Mesendoderm (in vitro differentiated cells): ENCODE measurements around the gene GRHL3.

ENCODE experiments used
- DNase-seq: peaks from one replicate; pipeline ENCODE4 v3.0.0; 2013
- H2AK5ac ChIP-seq: 2 replicates; pipeline ENCODE4 v1.6.1; 2013; ENCODE audit warnings: low read length, inconsistent platforms
- H2BK120ac ChIP-seq: 2 replicates; pipeline ENCODE4 v1.6.1; 2013; ENCODE audit warnings: low read depth, mild to moderate bottlenecking, low read length, moderate library complexity, mixed read lengths
- H2BK15ac ChIP-seq: replicated peaks from 2 replicates; pipeline ENCODE4 v1.6.1; 2013; ENCODE audit warnings: low read depth, mild to moderate bottlenecking, moderate library complexity
- H2BK5ac ChIP-seq: 2 replicates; pipeline ENCODE4 v1.6.1; 2013; ENCODE audit warnings: low read length, inconsistent platforms
- H3K18ac ChIP-seq: 2 replicates; pipeline ENCODE4 v1.6.1; 2013; ENCODE audit warnings: mild to moderate bottlenecking, low read length, mixed read lengths
- H3K23ac ChIP-seq: one replicate; pipeline ENCODE4 v1.6.1; 2013; ENCODE audit warnings: low read length
- H3K27ac ChIP-seq: 2 replicates; pipeline ENCODE4 v1.5.1; 2013; ENCODE audit warnings: low read depth, mild to moderate bottlenecking, inconsistent platforms, low read length, moderate library complexity
- H3K27me3 ChIP-seq: 2 replicates; pipeline ENCODE4 v1.6.1; 2013; ENCODE audit warnings: low read length, control low read depth, mild to moderate bottlenecking, inconsistent platforms; ENCODE audit not compliant: insufficient read depth, poor library complexity
- H3K36me3 ChIP-seq: 2 replicates; pipeline ENCODE4 v1.6.1; 2013; ENCODE audit warnings: low read length, inconsistent platforms; ENCODE audit not compliant: control insufficient read depth, insufficient read depth
- H3K4ac ChIP-seq: one replicate; pipeline ENCODE4 v1.6.1; 2013; ENCODE audit warnings: low read depth, mild to moderate bottlenecking, low read length, moderate library complexity
- H3K4me1 ChIP-seq: 2 replicates; pipeline ENCODE4 v1.6.1; 2013; ENCODE audit warnings: low read depth, low read length, inconsistent platforms; ENCODE audit not compliant: control insufficient read depth
- H3K4me2 ChIP-seq: 2 replicates; pipeline ENCODE4 v1.6.1; 2013; ENCODE audit warnings: low read length
- H3K4me3 ChIP-seq: 2 replicates; pipeline ENCODE4 v1.5.1; 2013; ENCODE audit warnings: mild to moderate bottlenecking, low read length
- H3K56ac ChIP-seq: one replicate; pipeline ENCODE4 v1.6.1; 2013; ENCODE audit warnings: low read length
- H3K79me1 ChIP-seq: 2 replicates; pipeline ENCODE4 v1.6.1; 2013; ENCODE audit warnings: low read length, inconsistent platforms
- H3K79me2 ChIP-seq: 2 replicates; pipeline ENCODE4 v1.6.1; 2013; ENCODE audit warnings: mild to moderate bottlenecking, low read length; ENCODE audit not compliant: control insufficient read depth, insufficient read depth
- H3K9ac ChIP-seq: 2 replicates; pipeline ENCODE4 v1.6.1; 2013; ENCODE audit warnings: low read length, inconsistent platforms
- H4K5ac ChIP-seq: one replicate; pipeline ENCODE4 v1.6.1; 2013; ENCODE audit warnings: low read length
- H4K8ac ChIP-seq: one replicate; pipeline ENCODE4 v1.6.1; 2013; ENCODE audit warnings: low read depth, mild to moderate bottlenecking, control low read depth, low read length, moderate library complexity
- WGBS: extraction: QIAGEN DNeasy Blood & Tissue Kit; methylation state at CpG from one replicate; pipeline ENCODE4 v1.1.7; 2013; ENCODE audit warnings: low lambda C conversion rate, missing lambda C conversion rate; ENCODE audit not compliant: insufficient coverage; ENCODE audit errors: extremely low coverage; 5-methylcytosine and 5-hydroxymethylcytosine counted together

Gene GRHL3

GRCh38 chr1:24303600-24303999 is 15.6 kb upstream of the GRHL3 start:
- Histone ChIP-seq H3K4me3 (no peak overlapping the region), H4K8ac (no peak overlapping the region), H3K79me2 (no peaks in the 10 kb centered on the region), H2BK15ac (no peak overlapping the region), H3K23ac (no peak overlapping the region), H3K4me1 (peaks cover 8% of the 10 kb centered on the region), H3K4me2 (no peak overlapping the region), H3K79me1 (no peaks in the 10 kb centered on the region), H3K27me3 (no peaks in the 10 kb centered on the region), H2BK5ac (no peak overlapping the region), H2BK120ac (no peak overlapping the region), H3K56ac (no peak overlapping the region), H3K4ac (no peak overlapping the region), H3K36me3 (no peaks in the 10 kb centered on the region), H3K9ac (no peak overlapping the region), H2AK5ac (no peak overlapping the region), H4K5ac (no peak overlapping the region), H3K18ac (no peak overlapping the region), H3K27ac (no peak overlapping the region)
- no CpG with 5 or more reads among the region's 4 CpGs for WGBS
- no peak for DNase-seq

GRCh38 chr1:24304763-24305162 is 14.4 kb upstream of the GRHL3 start:
- H2BK120ac ChIP-seq, result no peak overlapping the region
- no peak overlapping the region for H3K9ac ChIP-seq
- no peak for DNase-seq
- H3K79me1 ChIP-seq, result no peaks in the 10 kb centered on the region
- no peak overlapping the region for H2AK5ac ChIP-seq
- H2BK15ac ChIP-seq, result no peak overlapping the region
- peaks cover 12% of the 10 kb centered on the region for H3K4me1 ChIP-seq
- no peak overlapping the region for H3K23ac ChIP-seq
- H3K27me3 ChIP-seq, result no peaks in the 10 kb centered on the region
- H3K36me3 ChIP-seq, result no peaks in the 10 kb centered on the region
- H2BK5ac ChIP-seq, result no peak overlapping the region
- H4K8ac ChIP-seq, result no peak overlapping the region
- H3K18ac ChIP-seq, result no peak overlapping the region
- H3K79me2 ChIP-seq, result no peaks in the 10 kb centered on the region
- H3K4ac ChIP-seq, result no peak overlapping the region
- WGBS, result no CpG with 5 or more reads among the region's 3 CpGs
- no peak overlapping the region for H3K4me2 ChIP-seq
- H3K4me3 ChIP-seq, result no peak overlapping the region
- H3K27ac ChIP-seq, result no peak overlapping the region
- no peak overlapping the region for H3K56ac ChIP-seq
- H4K5ac ChIP-seq, result no peak overlapping the region

- no CpG with 5 or more reads among the region's 7 CpGs for WGBS
- H2BK15ac ChIP-seq, result no peak overlapping the region
- no peak overlapping the region for H2BK120ac ChIP-seq
- no peaks in the 10 kb centered on the region for H3K79me1 ChIP-seq
- no peaks in the 10 kb centered on the region for H3K79me2 ChIP-seq
- peak overlapping the region; percentile 30 for H3K56ac ChIP-seq
- peak overlapping the region; percentile 9 for H2BK5ac ChIP-seq
- H3K4ac ChIP-seq, result no peak overlapping the region
- H3K27ac ChIP-seq, result peak overlapping the region; percentile 66
- no peak overlapping the region for H2AK5ac ChIP-seq
- no peak overlapping the region for H3K4me2 ChIP-seq
- peak overlapping the region; percentile 23 for H3K9ac ChIP-seq
- no peak overlapping the region for H4K8ac ChIP-seq
- H3K4me3 ChIP-seq, result no peak overlapping the region
- no peak overlapping the region for H3K23ac ChIP-seq
- H4K5ac ChIP-seq, result no peak overlapping the region
- no peaks in the 10 kb centered on the region for H3K27me3 ChIP-seq
- H3K18ac ChIP-seq, result no peak overlapping the region
- H3K4me1 ChIP-seq, result peaks cover 12% of the 10 kb centered on the region
- DNase-seq, result peak; percentile 93
- H3K36me3 ChIP-seq, result no peaks in the 10 kb centered on the region
Measured at GRCh38 chr1:24308365-24309015, 10.7 kb upstream of the GRHL3 start.

GRCh38 chr1:24309762-24310485 is 9.2 kb upstream of the GRHL3 start:
- no peak overlapping the region for H2BK5ac ChIP-seq
- peak; percentile 73 for DNase-seq
- H2AK5ac ChIP-seq, result no peak overlapping the region
- peaks cover 12% of the 10 kb centered on the region for H3K4me1 ChIP-seq
- no peak overlapping the region for H2BK15ac ChIP-seq
- no peak overlapping the region for H3K18ac ChIP-seq
- no peak overlapping the region for H4K8ac ChIP-seq
- no peak overlapping the region for H3K4me3 ChIP-seq
- no peaks in the 10 kb centered on the region for H3K27me3 ChIP-seq
- H3K4ac ChIP-seq, result no peak overlapping the region
- H3K79me2 ChIP-seq, result no peaks in the 10 kb centered on the region
- no peak overlapping the region for H3K56ac ChIP-seq
- H3K27ac ChIP-seq, result no peak overlapping the region
- no peak overlapping the region for H3K9ac ChIP-seq
- no CpG with 5 or more reads among the region's 4 CpGs for WGBS
- H3K4me2 ChIP-seq, result no peak overlapping the region
- no peaks in the 10 kb centered on the region for H3K36me3 ChIP-seq
- H2BK120ac ChIP-seq, result no peak overlapping the region
- no peak overlapping the region for H4K5ac ChIP-seq
- no peak overlapping the region for H3K23ac ChIP-seq
- H3K79me1 ChIP-seq, result no peaks in the 10 kb centered on the region

- no CpG with 5 or more reads among the region's 3 CpGs for WGBS
- H2AK5ac ChIP-seq, result no peak overlapping the region
Measured at GRCh38 chr1:24311234-24311633, 7.9 kb upstream of the GRHL3 start.

More at GRCh38 chr1:24311234-24311633, 7.9 kb upstream of the GRHL3 start:
- Histone ChIP-seq H4K5ac (no peak overlapping the region), H3K27ac (no peak overlapping the region), H2BK15ac (no peak overlapping the region), H3K4ac (peak overlapping the region; percentile 17), H3K79me1 (no peaks in the 10 kb centered on the region), H3K23ac (no peak overlapping the region), H3K56ac (peak overlapping the region; percentile 38), H2BK5ac (no peak overlapping the region), H3K4me2 (no peak overlapping the region), H4K8ac (no peak overlapping the region), H2BK120ac (no peak overlapping the region), H3K4me3 (no peak overlapping the region), H3K27me3 (no peaks in the 10 kb centered on the region), H3K18ac (peak overlapping the region; percentile 25), H3K9ac (no peak overlapping the region), H3K36me3 (no peaks in the 10 kb centered on the region), H3K79me2 (no peaks in the 10 kb centered on the region), H3K4me1 (peaks cover 12% of the 10 kb centered on the region)
- DNase-seq, result no peak
